Liver (tissue), 3 donors: ENCODE data around the gene TMEM87B.

Source experiments
- ATF3 ChIP-seq: IDR thresholded peaks from 2 replicates; pipeline ENCODE4 v1.6.1; 2016; ENCODE audit warnings: antibody characterized with exemption
- CTCF ChIP-seq: fragments of 150-350 bp; IDR thresholded peaks from 2 replicates; pipeline ENCODE4 v1.5.1; 2017; ENCODE audit warnings: improper control_type of control experiment, low read depth, low read length; ENCODE audit not compliant: missing input control
- EGR1 ChIP-seq, 2 donors: IDR thresholded peaks; 2 replicates each; pipeline ENCODE4 v1.6.1; 2016 to 2018; ENCODE audit warnings: antibody characterized with exemption in 2 of 2, low read depth in 2 of 2
- FOXA1 ChIP-seq: IDR thresholded peaks from 2 replicates; pipeline ENCODE4 v1.6.1; 2016; ENCODE audit warnings: antibody characterized with exemption
- GABPA ChIP-seq, 2 donors: IDR thresholded peaks in 1 of 2; conservative IDR thresholded peaks in 1 of 2; 2 replicates each; pipeline ENCODE4 v1.6.1; 2016; ENCODE audit warnings: antibody characterized with exemption in 2 of 2, mild to moderate bottlenecking in 1 of 2, moderate library complexity in 1 of 2
- JUND ChIP-seq, 2 donors: IDR thresholded peaks; 2 replicates each; pipeline ENCODE4 v1.6.1; 2016; ENCODE audit warnings: antibody characterized with exemption in 2 of 2
- MAX ChIP-seq: IDR thresholded peaks from 2 replicates; pipeline ENCODE4 v1.6.1; 2016; ENCODE audit warnings: antibody characterized with exemption
- RAD21 ChIP-seq, 2 donors: IDR thresholded peaks; 2 replicates each; pipeline ENCODE4 v1.6.1; 2016; ENCODE audit warnings: antibody characterized with exemption in 2 of 2, mild to moderate bottlenecking in 2 of 2
- RXRA ChIP-seq, 2 donors: IDR thresholded peaks; 2 replicates each; pipeline ENCODE4 v1.6.1; 2017 to 2018; ENCODE audit warnings: antibody characterized with exemption in 2 of 2, mild to moderate bottlenecking in 1 of 2
- SP1 ChIP-seq: IDR thresholded peaks from 2 replicates; pipeline ENCODE4 v1.6.1; 2018; ENCODE audit warnings: antibody characterized with exemption, mild to moderate bottlenecking
- YY1 ChIP-seq: IDR thresholded peaks from 2 replicates; pipeline ENCODE4 v1.6.1; 2016; ENCODE audit warnings: antibody characterized with exemption, mild to moderate bottlenecking
- donor health status: healthy.
- donor health status: healthy.

- TF ChIP-seq YY1 = no peak
- no peak for TF ChIP-seq MAX
- no peak for TF ChIP-seq CTCF
- no peak for TF ChIP-seq RAD21 (IDR thresholded peaks at IDR 0.05)
- no peak for TF ChIP-seq RXRA (IDR thresholded peaks at IDR 0.05)
- no peak for TF ChIP-seq GABPA (IDR thresholded peaks at IDR 0.05 in 1 of 2, conservative IDR thresholded peaks at IDR 0.05 in 1 of 2)
- no peak for TF ChIP-seq EGR1 (IDR thresholded peaks at IDR 0.05; ENCODE audit: low read depth in 2 of 2)
- no peak for TF ChIP-seq SP1
- TF ChIP-seq JUND (IDR thresholded peaks at IDR 0.05) = no peak
- TF ChIP-seq ATF3 = no peak
- no peak for TF ChIP-seq FOXA1
Observed at GRCh38 chr2:112006076-112006410, 49.0 kb upstream of the TMEM87B start.
